Measurements from ENCODE around the gene PLEKHG4.

GRCh38 chr16:67305216-67306071 is 26.1 kb downstream of the PLEKHG4 start:
- TF ChIP-seq CTCF (IDR thresholded peaks at IDR 0.05 in 8 of 11, conservative IDR thresholded peaks at IDR 0.05 in 3 of 11) = no peak
- no peak for TF ChIP-seq POLR2A (IDR thresholded peaks at IDR 0.05)
- TF ChIP-seq POLR2AphosphoS5 (IDR thresholded peaks at IDR 0.05) = no peak
